Activated gamma-delta T cell (primary cell): ENCODE measurements around the gene GAL3ST2.
"Not testable (repeated sequence)": the region's sequence is repeated elsewhere in the genome, so short reads cannot be mapped to it uniquely, and the experiment has no call there.

Experiments
- DNase-seq: peaks from one replicate; lab custom pipeline; 2025; lab: John Stamatoyannopoulos, UW

The GAL3ST2 gene

GRCh38 chr2:241809383-241810306 is 33.0 kb downstream of the GAL3ST2 start:
- DNase-seq, result no peak

- no peak for DNase-seq
Measured at GRCh38 chr2:241810307-241811200, 33.9 kb downstream of the GAL3ST2 start.

GRCh38 chr2:241811201-241811951 is 34.8 kb downstream of the GAL3ST2 start:
- no peak for DNase-seq

GRCh38 chr2:241811952-241812729 is 35.5 kb downstream of the GAL3ST2 start:
- DNase-seq, result no peak

GRCh38 chr2:241812730-241813643 is 36.4 kb downstream of the GAL3ST2 start:
- DNase-seq, result no peak

GRCh38 chr2:241813644-241814392 is 37.2 kb downstream of the GAL3ST2 start:
- no peak for DNase-seq

GRCh38 chr2:241814393-241814642 is 37.7 kb downstream of the GAL3ST2 start:
- no peak for DNase-seq

GRCh38 chr2:241814643-241815476 is 38.2 kb downstream of the GAL3ST2 start:
- DNase-seq, result no peak

- no peak for DNase-seq
Measured at GRCh38 chr2:241815477-241816430, 39.1 kb downstream of the GAL3ST2 start.

GRCh38 chr2:241816431-241817121 is 40.0 kb downstream of the GAL3ST2 start:
- DNase-seq, result no peak

GRCh38 chr2:241817126-241817820 is 40.7 kb downstream of the GAL3ST2 start:
- no peak for DNase-seq

GRCh38 chr2:241817821-241818215 is 41.2 kb downstream of the GAL3ST2 start:
- DNase-seq, result not testable (repeated sequence)

- no peak for DNase-seq
Measured at GRCh38 chr2:241818229-241818942, 41.8 kb downstream of the GAL3ST2 start.

- no peak for DNase-seq
Measured at GRCh38 chr2:241818943-241819270, 42.3 kb downstream of the GAL3ST2 start.

- DNase-seq, result not testable (repeated sequence)
Measured at GRCh38 chr2:241819947-241820624, 43.5 kb downstream of the GAL3ST2 start.
